ENCODE data around the gene IL1B.

The IL1B gene

DNA sequence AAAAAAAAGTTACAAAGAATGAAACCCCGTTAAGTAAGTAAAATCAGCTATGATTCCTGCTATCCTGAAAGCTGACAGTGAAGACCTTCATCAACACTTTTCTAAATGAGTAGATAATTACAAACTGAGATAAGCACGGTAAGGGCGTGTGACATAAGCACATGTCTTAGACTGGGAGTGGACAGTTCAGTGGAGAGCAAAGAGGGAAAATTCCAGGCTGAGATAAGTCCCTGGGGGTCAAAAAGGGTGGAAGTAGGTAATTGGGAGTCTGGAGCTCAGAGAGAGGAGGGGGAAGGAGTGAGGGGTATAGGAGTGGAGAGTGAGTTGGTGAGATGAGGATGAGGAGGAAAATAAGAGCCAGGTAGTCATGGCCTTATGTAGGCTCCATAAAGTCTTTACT lies 47.9 kb downstream of the IL1B start:
- Mint-ChIP-seq H3K36me3 (ENCODE audit: low read depth) (no peaks in the 10 kb centered on the region), H3K4me1 (no peaks in the 10 kb centered on the region), H3K9me3 (peaks cover 3% of the 10 kb centered on the region), H3K4me3 (no peak overlapping the region), H3K27me3 (ENCODE audit: low read depth) (no peaks in the 10 kb centered on the region), H3K27ac (no peak overlapping the region)
- TF ChIP-seq, protein P1, sequence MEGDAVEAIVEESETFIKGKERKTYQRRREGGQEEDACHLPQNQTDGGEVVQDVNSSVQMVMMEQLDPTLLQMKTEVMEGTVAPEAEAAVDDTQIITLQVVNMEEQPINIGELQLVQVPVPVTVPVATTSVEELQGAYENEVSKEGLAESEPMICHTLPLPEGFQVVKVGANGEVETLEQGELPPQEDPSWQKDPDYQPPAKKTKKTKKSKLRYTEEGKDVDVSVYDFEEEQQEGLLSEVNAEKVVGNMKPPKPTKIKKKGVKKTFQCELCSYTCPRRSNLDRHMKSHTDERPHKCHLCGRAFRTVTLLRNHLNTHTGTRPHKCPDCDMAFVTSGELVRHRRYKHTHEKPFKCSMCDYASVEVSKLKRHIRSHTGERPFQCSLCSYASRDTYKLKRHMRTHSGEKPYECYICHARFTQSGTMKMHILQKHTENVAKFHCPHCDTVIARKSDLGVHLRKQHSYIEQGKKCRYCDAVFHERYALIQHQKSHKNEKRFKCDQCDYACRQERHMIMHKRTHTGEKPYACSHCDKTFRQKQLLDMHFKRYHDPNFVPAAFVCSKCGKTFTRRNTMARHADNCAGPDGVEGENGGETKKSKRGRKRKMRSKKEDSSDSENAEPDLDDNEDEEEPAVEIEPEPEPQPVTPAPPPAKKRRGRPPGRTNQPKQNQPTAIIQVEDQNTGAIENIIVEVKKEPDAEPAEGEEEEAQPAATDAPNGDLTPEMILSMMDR (IDR thresholded peaks at IDR 0.05; ENCODE audit: unreplicated experiment in 3 of 3): no peak

DNA sequence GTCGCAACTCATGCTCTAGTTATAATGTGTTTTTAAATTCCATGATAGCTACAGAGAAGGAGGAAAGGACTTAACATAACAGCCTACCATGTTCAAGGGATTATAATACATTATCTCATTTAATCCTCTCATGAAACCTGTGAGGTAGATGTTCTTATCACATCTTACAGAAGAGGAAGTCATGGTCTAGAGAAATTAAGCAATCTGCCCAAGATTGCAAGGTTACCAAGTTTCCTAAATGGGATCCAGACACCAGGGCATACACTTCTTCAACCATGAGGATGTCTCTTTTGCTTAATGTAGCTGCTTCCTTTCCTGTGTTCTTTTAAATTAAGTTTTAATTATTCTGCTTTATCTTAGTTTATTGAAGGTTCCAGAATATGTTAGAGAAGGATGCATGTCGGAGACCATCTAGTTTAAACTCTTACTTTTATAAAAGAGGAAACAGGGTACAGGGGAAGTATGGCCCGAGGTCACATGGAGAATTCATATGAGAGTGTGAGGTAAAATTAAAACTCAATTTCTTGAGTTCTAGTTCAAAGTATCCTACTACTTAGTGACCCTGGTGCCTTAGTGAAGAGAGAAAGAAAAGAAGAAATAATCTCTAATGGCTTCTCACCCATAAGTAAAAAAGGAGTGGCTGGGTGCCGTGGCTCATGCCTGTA lies 48.7 kb downstream of the IL1B start:
- Mint-ChIP-seq H3K36me3 (ENCODE audit: low read depth) (no peaks in the 10 kb centered on the region), H3K27ac (no peak overlapping the region), H3K27me3 (ENCODE audit: low read depth) (no peaks in the 10 kb centered on the region), H3K4me1 (no peaks in the 10 kb centered on the region), H3K9me3 (peaks cover 3% of the 10 kb centered on the region), H3K4me3 (no peak overlapping the region)
- TF ChIP-seq, protein P1 (IDR thresholded peaks at IDR 0.05; ENCODE audit: unreplicated experiment in 3 of 3): no peak

DNA sequence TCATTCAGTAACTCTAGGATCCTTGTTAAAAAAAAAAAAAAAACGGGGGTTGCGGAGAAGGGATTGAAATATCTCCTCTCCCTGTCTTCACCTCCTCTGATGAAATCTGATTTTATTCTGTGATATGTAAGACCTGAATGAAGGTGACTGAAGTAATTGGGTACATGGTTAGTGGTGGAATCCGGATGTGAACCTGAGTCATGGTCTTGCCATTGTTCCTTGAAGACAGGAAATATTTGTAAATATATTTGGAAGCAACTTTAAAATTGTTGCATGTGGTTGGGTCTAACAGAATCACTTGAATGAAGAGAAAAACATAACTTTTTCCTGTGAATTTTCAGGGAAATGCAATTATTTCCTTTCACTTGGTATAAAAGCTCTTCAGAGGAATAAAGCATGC lies 49.3 kb downstream of the IL1B start:
- H3K36me3 Mint-ChIP-seq (ENCODE audit: low read depth): no peaks in the 10 kb centered on the region
- H3K27ac Mint-ChIP-seq: no peak overlapping the region
- no peaks in the 10 kb centered on the region for H3K27me3 Mint-ChIP-seq (ENCODE audit: low read depth)
- H3K9me3 Mint-ChIP-seq: peaks cover 3% of the 10 kb centered on the region
- H3K4me1 Mint-ChIP-seq: no peaks in the 10 kb centered on the region
- no peak overlapping the region for H3K4me3 Mint-ChIP-seq
- TF ChIP-seq, protein P1 (IDR thresholded peaks at IDR 0.05; ENCODE audit: unreplicated experiment in 3 of 3): no peak

DNA sequence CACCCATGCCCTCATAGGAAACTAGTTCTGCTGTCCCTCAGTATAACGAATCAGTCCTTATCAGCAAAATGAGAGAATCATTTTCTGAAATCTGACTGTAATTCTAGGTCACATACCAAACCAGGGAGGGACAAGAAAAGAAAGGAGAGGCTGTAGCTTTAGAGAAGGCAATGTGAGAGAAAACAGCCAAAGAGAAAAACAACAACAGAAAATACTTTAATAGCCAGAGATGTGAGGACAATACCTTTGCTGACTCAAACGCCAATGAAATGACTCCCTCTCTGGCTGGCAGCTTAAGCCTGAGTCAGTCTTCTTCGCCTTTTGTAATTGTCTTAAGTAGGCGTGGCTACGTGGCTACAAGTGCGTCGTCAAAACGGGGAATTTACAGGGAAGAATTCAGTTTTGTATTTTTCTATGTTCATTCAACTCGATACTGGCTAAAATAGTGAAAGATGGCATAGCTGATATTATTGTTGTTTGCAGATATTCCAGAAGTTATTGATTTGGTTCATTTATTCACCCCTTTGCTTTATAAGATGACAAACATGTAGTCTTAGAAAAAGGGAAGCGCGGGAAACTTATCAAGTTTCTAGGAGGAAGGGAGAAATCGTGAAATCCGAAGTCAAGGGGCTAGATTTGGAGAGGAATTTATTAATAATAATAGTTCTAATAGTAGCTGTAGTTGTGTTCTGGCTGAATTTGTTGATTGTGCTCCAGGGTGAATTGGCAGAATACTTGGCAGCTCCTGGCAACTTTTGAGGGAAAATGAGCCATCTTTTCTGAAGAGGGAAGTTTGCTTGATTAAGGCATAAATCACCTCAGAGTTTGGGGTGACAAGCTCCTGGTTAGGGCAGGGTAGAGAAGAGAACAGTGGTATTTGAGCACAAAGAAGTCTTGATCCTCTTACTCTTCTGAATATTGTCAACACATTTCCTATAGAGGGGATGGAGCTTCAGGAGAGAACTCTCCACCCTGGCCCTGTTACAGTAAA lies 52.1 kb downstream of the IL1B start, which contains the start of gene IL1A:
TSS of gene IL1A (minus strand) at position 295 of the 991 bp plus-strand sequence. CDS start 723 bp downstream, outside the sequence.
- H3K36me3 Mint-ChIP-seq (ENCODE audit: low read depth): no peaks in the 10 kb centered on the region
- H3K27me3 Mint-ChIP-seq (ENCODE audit: low read depth): no peaks in the 10 kb centered on the region
- no peaks in the 10 kb centered on the region for H3K9me3 Mint-ChIP-seq
- H3K27ac Mint-ChIP-seq: no peak within 1 kb of the TSS
- no peaks in the 10 kb centered on the region for H3K4me1 Mint-ChIP-seq
- no peak within 1 kb of the TSS for H3K4me3 Mint-ChIP-seq
- TF ChIP-seq, protein P1 (IDR thresholded peaks at IDR 0.05; ENCODE audit: unreplicated experiment in 3 of 3): no peak

- Mint-ChIP-seq H3K27ac (no peak overlapping the region), H3K9me3 (no peaks in the 10 kb centered on the region), H3K27me3 (ENCODE audit: low read depth) (no peaks in the 10 kb centered on the region), H3K4me3 (no peak overlapping the region), H3K36me3 (ENCODE audit: low read depth) (no peaks in the 10 kb centered on the region), H3K4me1 (no peaks in the 10 kb centered on the region)
- TF ChIP-seq, protein P1 (IDR thresholded peaks at IDR 0.05; ENCODE audit: unreplicated experiment in 3 of 3): no peak
These were observed 53.3 kb downstream of the IL1B start for GRCh38 chr2:112783187-112783714.
